HG03064 (cell line): ENCODE data around the gene FBP2.
"Not testable (repeated sequence)": the region's sequence is repeated elsewhere in the genome, so short reads cannot be mapped to it uniquely, and the experiment has no call there.

ENCODE experiments used
- ATAC-seq: cut with Tn5 transposase; IDR thresholded peaks from one replicate; pipeline ENCODE4 v1.9.1; 2021; ENCODE audit warnings: low read depth; ENCODE audit not compliant: unreplicated experiment

The FBP2 gene

GRCh38 chr9:94566550-94566949 lies 27.1 kb downstream of the FBP2 start:
- ATAC-seq = no peak

DNA sequence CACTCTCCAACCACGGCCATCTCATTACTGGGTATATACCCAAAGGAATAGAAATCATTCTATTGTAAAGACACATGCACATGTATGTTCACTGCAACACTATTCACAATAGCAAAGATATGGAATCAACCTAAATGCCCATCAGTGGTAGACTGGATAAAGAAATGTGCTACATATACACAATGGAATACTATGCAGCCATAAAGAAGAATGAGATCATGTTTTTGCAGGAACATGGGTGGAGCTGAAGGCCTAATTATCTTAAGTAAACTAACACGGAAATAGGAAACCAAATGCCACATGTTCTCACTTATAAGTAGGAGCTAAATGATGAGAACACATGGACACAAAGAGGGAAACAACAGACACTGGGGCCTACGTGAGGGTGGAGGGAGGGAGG lies 29.3 kb downstream of the FBP2 start:
- not testable (repeated sequence) for ATAC-seq

DNA sequence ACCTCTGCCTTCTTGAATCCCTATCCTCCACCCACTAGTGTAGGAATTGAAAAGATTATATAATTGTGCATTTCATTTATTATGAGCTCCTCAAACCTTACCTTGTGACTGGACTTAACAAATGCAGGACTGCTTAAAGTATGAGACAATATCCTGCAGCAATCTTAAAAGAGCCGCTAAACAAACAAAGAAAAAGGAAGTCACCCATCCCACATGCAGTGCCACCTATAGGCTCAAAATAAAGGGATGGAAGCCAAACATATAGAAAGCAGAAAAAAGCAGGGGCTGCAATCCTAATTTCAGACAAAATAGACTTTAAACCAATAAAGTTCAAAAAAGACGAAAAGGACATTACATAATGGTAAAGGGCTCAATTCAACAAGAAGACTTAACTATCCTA lies 30.1 kb downstream of the FBP2 start:
- ATAC-seq = no peak

DNA sequence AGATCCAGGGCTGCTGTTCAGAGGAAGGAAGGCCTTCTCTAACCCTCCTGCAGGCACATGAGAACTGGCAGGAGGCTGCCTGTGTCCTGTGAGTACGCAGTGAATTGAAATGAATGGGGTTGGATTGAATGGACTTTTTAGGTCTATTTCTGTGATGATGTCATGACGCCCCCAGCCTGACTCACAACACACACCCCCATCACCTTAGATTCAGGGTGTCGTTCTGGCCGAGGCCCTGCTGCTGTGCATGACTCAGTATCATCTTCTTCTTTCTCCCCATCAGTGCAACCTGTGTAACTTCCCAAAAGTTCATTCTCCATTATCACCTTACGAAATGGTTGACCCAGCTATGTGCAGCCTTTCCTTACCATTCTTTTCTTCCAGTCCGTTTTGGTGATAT lies 33.4 kb downstream of the FBP2 start:
- ATAC-seq = no peak

DNA sequence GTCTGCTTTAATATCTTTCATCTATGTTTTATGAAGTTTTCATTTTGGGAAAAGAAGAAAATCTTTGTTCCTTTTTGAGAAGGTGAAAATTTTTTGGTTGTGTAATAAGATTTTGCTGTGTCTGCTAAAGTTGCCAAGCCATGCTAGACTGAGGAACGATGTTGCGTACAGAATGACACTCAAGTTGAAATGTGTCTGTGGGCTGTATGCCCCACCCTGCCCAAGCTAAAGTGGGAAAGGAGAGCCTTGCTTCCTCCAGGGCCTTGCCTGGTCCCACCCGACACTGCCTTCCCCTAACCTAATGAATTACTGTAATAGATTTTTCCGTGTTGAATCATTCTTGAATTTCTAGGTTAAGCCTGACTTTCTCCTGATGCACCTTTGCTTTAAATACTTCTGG lies 36.2 kb downstream of the FBP2 start:
- ATAC-seq = no peak

- ATAC-seq = no peak
Measured at GRCh38 chr9:94554439-94555331, 38.9 kb downstream of the FBP2 start, which contains the start of gene PCAT7. TSS of gene PCAT7 (plus strand) at chr9:94555083.

DNA sequence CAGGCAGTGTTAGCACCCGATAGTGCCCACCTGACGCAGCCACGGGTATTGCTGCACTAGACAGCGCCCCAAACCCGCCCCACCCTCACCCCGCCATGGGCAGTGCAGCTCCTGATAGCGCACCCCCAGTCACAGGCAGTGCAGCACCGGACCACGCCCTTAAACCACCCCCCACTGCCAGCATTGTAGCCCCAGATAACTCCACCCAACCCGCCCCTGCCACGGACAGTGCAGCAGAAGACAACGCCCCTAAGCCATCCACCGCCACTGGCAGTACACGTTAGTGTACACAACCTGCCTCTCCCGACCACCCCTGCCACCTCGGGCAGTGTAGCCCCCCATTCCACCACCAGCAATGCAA lies 39.6 kb downstream of the FBP2 start:
- no peak for ATAC-seq

DNA sequence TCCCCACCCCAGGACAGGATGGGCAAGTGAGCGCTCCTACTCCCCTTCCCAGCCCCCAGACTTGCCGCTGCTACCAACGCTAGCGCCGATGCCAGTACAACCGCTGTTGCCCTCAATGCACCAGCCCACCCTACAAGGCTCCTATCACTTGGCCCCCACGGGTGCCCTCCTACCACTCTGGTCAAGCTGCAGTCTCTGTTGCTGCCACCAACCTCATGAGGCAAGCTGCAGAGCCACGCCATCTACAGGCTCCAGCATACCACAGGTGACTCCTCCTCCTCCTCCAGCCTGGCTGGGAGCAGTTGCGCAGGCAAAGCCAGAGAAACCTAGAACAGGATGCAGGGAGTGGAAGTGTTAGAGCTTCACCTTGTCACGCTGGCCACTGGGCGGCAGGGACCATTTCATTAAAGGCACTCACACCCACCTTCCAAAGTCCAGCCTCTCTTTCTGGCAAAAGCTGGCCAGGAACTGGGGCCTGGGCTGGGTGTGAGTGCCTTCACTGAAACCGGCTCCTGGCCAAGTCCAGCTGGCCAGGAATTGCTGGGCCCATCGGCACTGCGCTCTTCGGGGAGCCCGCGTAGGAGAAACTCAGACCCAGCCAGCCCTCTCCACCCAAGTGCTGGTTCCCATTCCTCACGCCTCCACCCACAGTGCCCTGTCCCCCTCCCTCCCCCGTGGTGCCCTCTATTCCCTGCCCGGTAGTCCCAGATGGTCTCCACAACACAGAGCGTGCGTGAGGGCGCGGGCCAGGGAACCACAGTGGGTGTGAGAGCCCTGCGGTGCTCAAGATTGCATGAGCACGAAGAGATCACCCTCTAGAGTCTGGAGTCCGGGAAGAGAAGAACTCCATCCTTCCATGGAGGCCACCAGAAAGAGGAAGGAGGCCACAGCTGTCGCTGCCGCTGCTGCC lies 40.3 kb downstream of the FBP2 start:
- ATAC-seq = no peak

- no peak for ATAC-seq
Measured at GRCh38 chr9:94545940-94546339, 47.7 kb downstream of the FBP2 start.

DNA sequence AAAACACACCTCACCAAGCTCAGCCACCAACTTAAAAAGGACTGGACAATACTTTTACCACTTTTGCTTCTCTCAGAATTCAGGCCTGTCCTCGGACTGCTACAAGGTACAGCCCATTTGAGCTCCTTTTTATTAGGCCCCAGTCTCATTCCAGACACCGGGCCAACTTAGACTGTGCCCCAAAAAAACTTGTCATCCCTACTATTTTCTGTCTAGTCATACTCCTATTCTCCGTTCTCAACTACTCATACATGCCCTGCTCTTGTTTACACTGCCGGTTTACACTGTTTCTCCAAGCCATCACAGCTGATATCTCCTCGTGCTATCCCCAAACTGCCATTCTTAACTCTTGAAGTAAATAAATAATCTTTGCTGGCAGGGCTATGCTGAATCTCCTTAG lies 49.3 kb downstream of the FBP2 start:
- not testable (repeated sequence) for ATAC-seq

DNA sequence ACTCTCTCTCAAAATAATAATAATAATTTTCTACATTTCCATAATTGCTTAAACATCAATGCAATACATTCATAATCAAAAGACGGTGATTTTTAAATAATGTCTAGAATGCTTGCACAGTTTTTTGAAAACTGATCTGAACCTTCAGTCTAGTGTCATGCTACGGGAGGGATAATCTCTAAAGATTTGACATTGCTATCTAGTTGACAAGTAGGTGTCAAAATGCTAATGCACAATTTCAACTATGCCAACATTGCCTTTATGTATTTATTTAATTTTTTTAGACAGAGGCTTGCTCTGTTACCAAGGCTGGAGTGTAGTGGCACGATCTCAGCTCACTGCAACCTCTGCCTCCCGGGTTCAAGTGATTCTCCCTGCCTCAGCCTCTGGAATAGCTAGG lies 54.7 kb downstream of the FBP2 start:
- no peak for ATAC-seq

GRCh38 chr9:94534901-94535300 lies 58.7 kb downstream of the FBP2 start:
- ATAC-seq = no peak

DNA sequence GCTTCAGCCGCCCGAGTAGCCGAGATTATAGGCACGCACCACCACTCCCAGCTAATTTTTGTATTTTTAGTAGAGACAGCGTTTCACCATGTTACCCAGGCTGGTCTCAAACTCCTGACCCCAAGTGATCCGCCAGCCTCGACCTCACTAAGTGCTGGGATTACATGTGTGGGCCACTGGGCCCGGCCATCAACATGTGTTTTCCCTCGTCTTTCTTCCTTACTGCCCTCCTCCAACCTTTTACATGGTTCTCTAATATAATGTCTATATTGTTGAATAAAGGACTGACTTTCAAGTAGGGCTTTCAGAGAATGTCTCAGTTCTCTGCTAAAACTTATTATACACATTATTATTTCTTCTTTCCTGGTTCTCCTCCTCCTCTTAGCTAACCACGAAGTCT lies 60.0 kb downstream of the FBP2 start:
- no peak for ATAC-seq

GRCh38 chr9:94533155-94533554 lies 60.5 kb downstream of the FBP2 start:
- no peak for ATAC-seq

- ATAC-seq = no peak
Measured at GRCh38 chr9:94528886-94529285, 64.7 kb downstream of the FBP2 start.

DNA sequence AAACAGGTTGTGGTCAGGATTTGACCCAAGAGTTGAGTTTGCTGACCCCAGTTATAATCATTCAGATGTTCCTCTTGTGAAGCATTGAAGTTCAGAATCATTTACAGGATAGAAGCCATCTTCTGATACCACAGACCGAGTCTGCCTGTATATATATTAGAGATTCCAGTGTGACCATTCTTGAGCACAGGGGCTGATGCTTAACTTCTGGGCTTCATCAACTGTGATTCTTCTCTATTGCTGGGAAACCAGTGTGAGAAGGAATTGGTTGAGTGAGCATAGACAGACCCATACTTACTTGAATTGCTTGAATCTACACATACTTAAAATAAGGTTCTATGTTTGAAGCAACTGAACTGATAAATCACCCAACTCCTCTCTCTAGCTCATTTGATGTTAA lies 66.7 kb downstream of the FBP2 start:
- no peak for ATAC-seq

DNA sequence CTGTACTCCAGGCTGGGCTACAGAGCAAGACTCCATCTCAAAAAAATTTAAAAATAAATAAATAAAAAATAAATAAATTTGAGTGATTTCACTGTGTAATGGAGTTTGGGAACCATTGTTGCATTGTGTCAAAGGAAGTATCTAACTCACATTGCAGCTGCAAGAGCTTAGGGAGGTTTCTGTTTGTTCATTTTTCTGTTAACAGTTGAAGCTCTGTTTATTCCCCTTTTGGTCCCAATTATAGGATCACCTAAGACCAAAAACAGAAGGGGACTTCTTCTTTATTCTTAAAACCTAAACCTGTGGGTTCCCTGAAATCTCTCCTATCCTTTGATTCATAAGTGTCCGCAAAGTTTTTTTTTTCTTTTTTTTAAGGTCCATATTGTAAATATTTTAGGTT lies 67.4 kb downstream of the FBP2 start:
- no peak for ATAC-seq

GRCh38 chr9:94525396-94526035 lies 68.1 kb downstream of the FBP2 start:
- ATAC-seq = no peak

- no peak for ATAC-seq
Measured at GRCh38 chr9:94517254-94517653, 76.4 kb downstream of the FBP2 start.

DNA sequence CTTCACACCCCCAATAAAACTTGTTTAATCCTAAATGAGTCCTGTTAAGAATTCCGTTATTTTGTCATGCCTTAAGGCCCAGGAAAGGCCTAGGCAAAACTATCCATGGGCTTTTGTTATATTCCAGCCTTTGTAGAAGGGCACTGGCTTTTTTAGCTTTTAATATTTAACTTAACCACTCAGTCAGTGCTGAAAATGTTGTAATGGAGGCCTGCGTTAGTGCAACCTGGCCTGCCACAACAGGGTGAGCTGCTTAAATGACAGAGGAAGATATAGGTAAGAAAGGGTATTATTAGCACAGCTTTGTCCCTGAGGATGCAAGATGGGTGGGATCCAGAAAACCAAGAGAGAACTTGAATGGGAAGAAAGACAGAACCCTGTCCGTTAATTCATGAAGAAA lies 78.9 kb downstream of the FBP2 start:
- ATAC-seq = no peak

- ATAC-seq = no peak
Measured at GRCh38 chr9:94511955-94512265, 81.7 kb downstream of the FBP2 start.
